ENCODE results near the gene RAPGEF3.
A peak's percentile ranks its signal among the peaks of the same experiment; 100 is the strongest.

The RAPGEF3 gene

GRCh38 chr12:47773062-47773857 lies 14.6 kb upstream of the RAPGEF3 start, which contains the start of gene SLC48A1:
Gene SLC48A1, plus strand, starts transcription at chr12:47773238. Its CDS starts 67 bp downstream, at chr12:47773305.
- TF ChIP-seq CTCF (IDR thresholded peaks at IDR 0.05; ENCODE audit: borderline replicate concordance, control extremely low read depth, extremely low read depth, insufficient read depth, missing control alignments), result peak; percentile 46
- DNase-seq (ENCODE audit: low spot score), result peak; percentile 92
- in situ Hi-C loops (cut with MboI; ENCODE audit: low sequenced_read_pairs, unreplicated experiment), result loop anchor here (10.0 kb wide), 1 partner anchor 58 kb away; no protein-coding TSS in a partner anchor

- TF ChIP-seq CTCF (IDR thresholded peaks at IDR 0.05; ENCODE audit: borderline replicate concordance, control extremely low read depth, extremely low read depth, insufficient read depth, missing control alignments), result no peak
- no peak for DNase-seq (ENCODE audit: low spot score)
- in situ Hi-C loops (cut with MboI; ENCODE audit: low sequenced_read_pairs, unreplicated experiment), result loop anchor here (10.0 kb wide), 1 partner anchor 58 kb away; no protein-coding TSS in a partner anchor
Observed at GRCh38 chr12:47772738-47773061, 14.0 kb upstream of the RAPGEF3 start.

GRCh38 chr12:47772094-47772660 lies 13.5 kb upstream of the RAPGEF3 start:
- in situ Hi-C loops (cut with MboI; ENCODE audit: low sequenced_read_pairs, unreplicated experiment), result loop anchor here (10.0 kb wide), 1 partner anchor 57 kb away; no protein-coding TSS in a partner anchor
- DNase-seq (ENCODE audit: low spot score), result no peak
- TF ChIP-seq CTCF (IDR thresholded peaks at IDR 0.05; ENCODE audit: borderline replicate concordance, control extremely low read depth, extremely low read depth, insufficient read depth, missing control alignments), result no peak

- no peak for DNase-seq (ENCODE audit: low spot score)
- no peak for TF ChIP-seq CTCF (IDR thresholded peaks at IDR 0.05; ENCODE audit: borderline replicate concordance, control extremely low read depth, extremely low read depth, insufficient read depth, missing control alignments)
- in situ Hi-C loops (cut with MboI; ENCODE audit: low sequenced_read_pairs, unreplicated experiment), result loop anchor here (10.0 kb wide), 1 partner anchor 57 kb away; no protein-coding TSS in a partner anchor
Observed at GRCh38 chr12:47771304-47771703, 12.6 kb upstream of the RAPGEF3 start.

GRCh38 chr12:47770086-47770726 lies 11.5 kb upstream of the RAPGEF3 start:
- in situ Hi-C loops (cut with MboI; ENCODE audit: low sequenced_read_pairs, unreplicated experiment), result loop anchor here (10.0 kb wide), 1 partner anchor 55 kb away; no protein-coding TSS in a partner anchor
- TF ChIP-seq CTCF (IDR thresholded peaks at IDR 0.05; ENCODE audit: borderline replicate concordance, control extremely low read depth, extremely low read depth, insufficient read depth, missing control alignments), result no peak
- no peak for DNase-seq (ENCODE audit: low spot score)
